GM18870 (cell line): ENCODE data around the gene OTOF.

Experiments
- ATAC-seq: cut with Tn5 transposase; IDR thresholded peaks from one replicate; pipeline ENCODE4 v1.9.1; 2021; ENCODE audit warnings: moderate library complexity; ENCODE audit not compliant: unreplicated experiment

The OTOF gene

DNA sequence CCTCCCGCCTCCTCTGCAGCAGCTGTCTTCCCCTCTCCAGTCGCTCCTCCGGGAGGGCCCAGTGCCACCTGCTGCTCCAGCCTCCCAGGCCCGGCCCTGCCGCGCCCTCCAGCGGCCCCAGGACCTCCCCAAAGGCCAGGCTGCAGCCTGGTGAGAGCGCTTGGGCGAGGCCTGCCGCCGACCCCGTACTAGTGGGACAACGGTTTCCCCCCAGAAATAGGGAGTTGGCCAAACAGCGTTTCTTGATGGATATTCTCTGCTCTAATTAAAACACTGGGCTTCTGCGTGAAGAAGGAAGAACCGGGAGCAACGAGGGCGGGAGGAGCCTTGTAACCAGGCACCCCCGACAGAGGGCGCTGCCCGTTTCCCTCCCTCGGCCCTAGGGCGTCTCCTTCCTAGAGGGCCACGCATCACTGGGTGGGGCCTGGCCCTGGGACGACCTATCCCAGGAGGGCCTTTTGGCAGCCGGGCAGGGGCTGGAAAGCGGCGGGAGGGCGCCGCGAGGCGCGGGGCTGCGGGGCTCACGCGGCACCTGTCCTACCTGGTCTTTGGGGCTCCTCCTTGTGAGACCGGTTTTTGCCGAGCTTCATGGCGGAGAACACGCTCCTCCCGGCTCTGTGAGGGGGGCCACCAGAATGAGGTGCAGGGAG, 25.4 kb upstream of the OTOF start:
- ATAC-seq: no peak

DNA sequence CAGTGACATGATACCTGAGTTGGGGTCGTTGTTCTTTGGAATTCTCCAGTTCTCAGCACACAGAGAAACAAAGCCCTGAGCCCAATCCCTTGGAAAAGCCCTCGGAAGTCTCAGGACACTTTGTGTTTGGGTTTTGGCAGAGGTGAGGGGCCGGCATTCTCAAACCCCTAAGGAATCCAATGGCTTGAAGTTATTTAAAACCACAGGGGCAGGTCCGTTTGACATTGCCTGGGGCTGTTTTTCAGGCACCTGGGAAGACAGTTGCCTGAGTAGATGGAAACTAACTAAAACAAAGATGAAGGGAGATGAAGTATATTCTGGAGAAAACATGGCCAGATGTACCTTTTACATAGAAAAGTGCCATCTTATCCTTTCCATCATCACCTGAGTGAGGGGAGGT, 22.5 kb upstream of the OTOF start:
- no peak for ATAC-seq

DNA sequence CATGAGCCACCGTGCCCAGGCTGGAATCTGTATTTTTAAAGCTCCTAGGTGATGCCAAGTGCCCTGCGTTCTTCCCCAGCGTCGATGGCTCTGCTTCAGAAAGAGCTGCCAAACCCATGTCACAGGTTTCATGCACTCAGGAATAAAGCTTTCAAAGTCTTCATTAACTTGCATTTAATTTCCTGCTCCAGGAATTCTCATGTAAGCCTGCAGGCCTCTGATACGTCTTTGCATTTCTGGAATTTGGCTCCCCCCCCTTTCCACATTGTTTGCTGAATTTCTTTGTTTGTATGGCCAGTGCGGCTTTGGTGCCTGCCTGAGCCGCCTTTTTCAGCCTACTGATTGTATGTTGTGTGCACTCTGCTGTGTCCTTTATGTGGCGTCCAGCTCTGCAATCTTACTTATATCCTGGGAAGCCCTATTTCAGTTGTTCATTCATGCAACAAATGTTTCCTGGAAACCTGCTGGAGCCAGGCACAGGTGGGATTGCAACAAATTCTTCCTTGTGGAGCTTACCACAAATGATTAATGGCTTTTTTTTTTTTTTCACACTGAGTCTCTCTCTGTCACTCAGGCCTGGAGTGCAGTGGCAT, 17.9 kb upstream of the OTOF start:
- no peak for ATAC-seq

DNA sequence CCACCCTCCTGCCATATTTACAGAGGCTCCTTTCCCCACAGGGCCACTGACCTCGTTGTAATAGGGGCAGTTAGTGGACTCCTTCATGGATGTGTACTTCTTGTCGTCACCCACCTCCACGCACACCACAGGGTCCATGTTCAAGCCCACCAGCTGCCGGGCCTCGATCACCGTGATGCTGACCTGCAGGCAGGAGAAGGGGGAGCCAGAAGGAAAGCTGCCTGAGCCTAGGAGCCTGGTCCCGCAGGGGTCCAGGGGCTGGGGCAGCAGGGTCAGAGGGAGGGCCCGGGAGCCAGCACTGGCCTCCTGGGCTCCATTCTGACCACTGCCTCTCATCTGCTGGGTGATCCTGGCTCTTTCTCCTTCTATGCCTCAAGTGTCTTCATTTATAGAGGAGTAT, 17.0 kb upstream of the OTOF start:
- no peak for ATAC-seq

DNA sequence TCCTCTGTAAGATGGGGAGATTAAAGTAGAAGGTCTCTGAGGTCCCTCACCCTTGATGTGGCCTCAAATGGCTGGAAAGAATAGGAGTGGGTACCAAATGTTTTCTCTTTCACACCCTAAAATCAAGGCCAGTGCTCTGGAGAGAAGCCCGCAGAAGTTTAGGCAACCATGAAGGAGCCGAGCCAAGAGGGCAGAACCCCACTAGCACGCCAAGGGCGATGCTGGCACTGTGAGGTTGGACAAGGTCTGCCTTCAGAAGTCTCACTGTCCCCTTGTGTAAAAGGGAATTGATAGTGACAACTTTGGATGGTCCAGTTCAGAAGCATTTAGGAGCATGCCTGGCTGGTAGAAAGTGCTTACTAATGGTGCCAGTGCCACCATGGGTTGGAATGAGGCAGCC, 16.3 kb upstream of the OTOF start:
- ATAC-seq: no peak

- no peak for ATAC-seq
Measured at GRCh38 chr2:26493566-26493965, 15.6 kb upstream of the OTOF start.

- ATAC-seq: no peak
Measured at GRCh38 chr2:26492749-26493515, 15.0 kb upstream of the OTOF start.

DNA sequence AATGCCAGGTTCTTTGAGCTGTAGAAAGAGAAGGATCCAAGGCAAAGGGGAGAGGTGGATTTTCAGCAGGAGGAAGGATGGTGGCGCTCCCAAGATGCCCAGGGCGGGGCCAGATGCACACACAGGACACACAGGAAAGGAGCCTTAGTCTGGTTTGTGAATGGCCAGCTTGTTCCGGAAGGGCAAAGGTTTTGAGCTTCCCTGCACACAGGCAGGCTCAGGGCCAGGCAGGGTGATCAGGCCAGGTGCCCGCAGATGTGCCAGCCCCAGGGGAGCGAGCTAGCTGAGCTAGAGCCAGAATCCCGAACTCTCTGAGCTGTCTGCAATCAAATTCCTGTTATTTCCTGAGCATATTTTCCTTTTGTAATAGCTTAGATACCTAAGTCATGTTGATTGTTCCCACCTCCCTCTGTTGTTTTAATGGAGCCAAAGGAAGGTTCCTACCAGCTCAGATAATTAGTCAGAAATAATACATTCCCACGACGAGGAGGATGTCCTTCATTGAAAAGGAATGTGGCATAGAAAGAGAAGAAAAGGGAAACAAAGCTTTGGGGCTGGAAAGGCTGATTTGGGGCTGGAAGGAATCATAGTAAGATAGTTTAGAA, 13.7 kb upstream of the OTOF start:
- ATAC-seq: no peak

DNA sequence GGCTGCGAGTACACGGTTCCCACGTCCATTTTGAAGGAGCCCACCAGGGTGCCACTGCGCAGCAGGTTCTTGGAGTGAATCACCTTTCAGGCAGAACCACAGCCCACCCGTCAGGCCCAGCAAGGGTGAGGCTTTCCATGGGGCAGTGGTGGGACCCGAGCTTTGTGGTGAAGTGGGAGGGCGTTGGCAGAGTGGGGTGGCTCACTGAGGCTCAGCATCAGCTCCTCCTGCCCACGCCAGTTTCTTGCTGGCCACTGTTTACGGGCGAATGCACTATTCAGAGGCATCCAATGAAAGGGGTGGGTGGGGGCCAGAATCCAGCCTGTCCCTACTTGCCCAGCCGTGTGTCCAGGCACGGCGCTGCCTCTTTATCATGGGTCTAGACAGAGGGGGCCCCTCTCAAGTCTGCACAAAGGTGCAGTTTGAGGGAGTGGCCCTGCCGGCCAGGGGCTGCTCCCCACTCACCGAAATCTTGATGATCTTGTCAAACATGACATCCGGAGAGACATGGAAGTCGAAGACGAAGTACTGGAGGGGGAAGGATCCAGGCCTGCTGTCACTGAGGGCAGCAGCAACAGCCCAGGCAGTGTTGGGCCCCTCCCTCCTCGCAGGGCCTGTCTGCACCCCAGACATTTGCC, 11.4 kb upstream of the OTOF start:
- no peak for ATAC-seq

- no peak for ATAC-seq
Measured at GRCh38 chr2:26488463-26489212, 10.7 kb upstream of the OTOF start.

DNA sequence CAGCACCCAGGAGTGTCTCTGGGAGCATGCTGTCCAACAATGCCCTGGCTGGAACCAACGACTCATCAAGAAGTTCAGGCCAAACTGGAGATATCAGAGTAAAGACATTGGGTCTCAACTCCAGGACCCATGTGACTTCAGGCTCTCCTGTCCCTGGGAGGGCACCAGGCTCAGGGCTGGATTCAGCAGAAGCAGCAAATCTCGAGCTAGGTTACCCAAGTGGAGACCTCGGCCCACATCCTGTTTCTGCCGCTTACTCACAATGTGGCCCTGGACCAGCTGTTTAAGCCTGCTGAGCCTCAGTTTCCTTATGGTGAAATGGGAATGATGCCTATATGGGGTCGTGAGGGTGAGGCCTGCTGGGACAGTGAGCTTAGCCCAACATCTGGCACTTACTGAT, 9.3 kb upstream of the OTOF start:
- no peak for ATAC-seq

DNA sequence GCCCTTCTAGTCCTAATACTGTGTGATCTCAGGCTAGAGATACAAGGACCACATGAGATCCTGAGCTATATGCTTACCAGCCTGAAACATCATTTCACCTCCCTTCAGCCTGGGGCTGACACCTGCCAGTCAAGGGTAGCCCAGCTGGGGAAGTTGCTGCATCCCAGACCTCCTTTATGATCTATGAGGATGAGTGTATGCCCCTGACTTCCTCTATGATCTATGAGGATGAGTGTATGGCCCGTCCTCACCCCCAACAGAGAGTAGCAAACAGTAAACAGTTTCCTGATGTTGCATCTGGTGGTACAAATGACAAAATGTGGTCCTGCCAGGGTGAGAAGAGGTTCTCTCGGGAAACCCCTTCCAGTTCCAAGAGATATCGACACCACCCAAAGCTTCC, 8.9 kb upstream of the OTOF start:
- no peak for ATAC-seq

- no peak for ATAC-seq
Measured at GRCh38 chr2:26485725-26486418, 7.9 kb upstream of the OTOF start.

DNA sequence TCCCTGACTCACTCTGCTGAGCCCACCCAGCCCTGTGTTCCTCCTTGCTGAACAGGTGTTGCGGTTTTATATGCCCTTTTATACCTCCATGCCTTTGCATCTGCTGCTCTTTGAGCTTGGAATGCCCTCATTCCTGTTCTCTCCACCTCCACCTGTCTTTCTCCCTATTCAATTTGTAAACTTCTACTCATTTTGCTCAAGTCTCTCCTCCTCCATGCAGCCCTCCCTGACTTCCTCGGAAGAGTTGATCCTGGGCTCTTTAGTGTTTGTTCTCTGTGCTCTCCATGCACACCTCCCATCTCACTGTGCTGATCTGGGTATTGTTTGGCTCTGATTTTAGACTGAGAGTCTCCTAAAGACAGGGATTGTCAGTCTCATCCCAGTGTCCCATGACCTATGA, 7.2 kb upstream of the OTOF start:
- no peak for ATAC-seq

DNA sequence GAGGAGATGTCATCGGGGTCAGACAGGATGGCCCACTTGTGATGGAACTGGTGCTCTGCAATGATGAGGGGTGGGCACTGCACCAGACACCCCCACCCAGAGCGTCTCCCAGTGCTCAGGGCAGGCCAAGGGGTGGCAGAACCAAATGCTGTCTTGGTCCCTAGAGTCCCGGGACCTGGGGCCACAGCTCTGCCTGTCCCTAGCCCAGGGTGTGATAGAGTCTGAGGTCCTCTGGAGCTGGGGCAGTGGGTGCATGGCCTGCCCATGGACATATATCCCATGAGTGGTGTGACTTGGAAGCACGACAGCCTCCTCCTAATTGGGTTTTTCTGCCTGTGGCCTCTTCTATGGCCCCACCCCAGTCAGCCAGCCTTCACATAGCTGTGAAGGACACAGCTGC, 6.7 kb upstream of the OTOF start:
- no peak for ATAC-seq

DNA sequence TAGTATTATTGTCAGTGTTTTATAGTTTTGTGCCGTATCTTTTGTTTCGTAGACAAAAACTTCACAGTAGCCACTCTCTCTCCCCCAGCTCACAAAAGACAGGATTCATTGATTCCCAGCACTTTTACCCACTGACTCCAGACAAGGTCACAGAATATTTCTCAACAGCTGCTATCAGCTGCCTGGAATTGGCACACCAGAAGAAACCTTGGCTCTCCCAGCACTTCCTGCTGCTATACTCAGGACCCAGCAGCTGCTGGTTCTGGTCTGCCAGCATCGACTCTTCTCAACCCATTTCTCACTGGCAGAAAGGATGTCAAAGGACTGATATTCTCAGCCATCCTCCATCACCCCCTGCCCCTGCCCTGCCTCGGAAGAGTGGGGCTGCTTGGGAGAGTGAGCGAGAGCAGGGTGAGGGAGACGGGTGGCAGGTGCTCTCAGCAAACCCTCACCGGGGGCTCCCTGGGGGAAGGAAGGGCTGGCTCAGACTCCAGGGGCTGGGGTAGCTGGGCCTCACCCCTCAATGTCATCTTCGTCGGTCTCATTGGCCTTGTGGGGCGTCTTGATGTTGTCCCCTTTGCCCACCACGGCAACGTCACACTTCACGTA, 6.1 kb upstream of the OTOF start:
- ATAC-seq: no peak

DNA sequence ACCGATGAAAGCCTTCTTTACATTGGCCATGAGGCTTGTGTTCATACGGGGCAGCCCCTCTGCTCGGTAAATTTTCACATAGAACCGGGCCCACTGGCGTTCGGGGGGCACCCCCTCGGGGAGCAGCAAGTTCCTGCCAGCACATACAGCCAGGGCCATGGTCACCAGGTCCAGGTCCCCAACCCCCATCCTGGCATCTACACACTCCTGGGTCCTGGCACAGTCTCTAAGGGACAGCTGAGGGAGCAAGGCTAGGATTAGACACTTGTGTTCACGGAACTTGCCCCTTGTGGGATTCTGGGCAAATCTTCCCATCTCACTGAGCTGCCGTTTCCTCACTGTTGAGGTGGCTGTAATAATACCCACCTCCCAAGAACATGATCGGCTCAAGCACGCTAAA, 5.6 kb upstream of the OTOF start:
- ATAC-seq: no peak

GRCh38 chr2:26483027-26483326, 5.1 kb upstream of the OTOF start:
- no peak for ATAC-seq

- no peak for ATAC-seq
Measured at GRCh38 chr2:26482211-26483026, 4.5 kb upstream of the OTOF start.
